Endothelial cell of umbilical vein (primary cell): ENCODE measurements around the gene MAP4K4. TPM values are rescaled to one million over a fixed set of nuclear protein-coding genes. Genes with fewer than 3 reads are reported as not detected.

Source experiments
- BruUV-seq: library from RNA; stranded (reverse); fragments of 400-500 nt; replicated peaks from 2 replicates; lab custom pipeline; 2021; lab: Mats Ljungman, UMichigan
- CTCF ChIA-PET: fragments of 300-600, 350-600 bp; sonication (Branson Sonifier 250); formaldehyde crosslinking; loops from one replicate; lab custom pipeline; 2021; ENCODE audit warnings: antibody characterized with exemption, inconsistent platforms; lab: Charles Lee
- POLR2A ChIA-PET: fragments of 300-600, 350-600 bp; sonication (Branson Sonifier 250); formaldehyde crosslinking; loops from one replicate; lab custom pipeline; 2021; ENCODE audit warnings: antibody characterized with exemption, inconsistent platforms; lab: Charles Lee
- DNase-seq: peaks from one replicate; pipeline ENCODE4 v3.0.0-alpha.2; 2011; ENCODE audit warnings: low read depth, low spot score
- FAIRE-seq: peaks from 2 replicates; lab custom pipeline; 2011; peaks lifted over from hg19 to GRCh38; lab: Jason Lieb, UNC
- H2AFZ ChIP-seq: 2 replicates; pipeline ENCODE4 v1.6.0; 2012; ENCODE audit warnings: low read depth, low read length, control low read depth, inconsistent platforms
- H3K27ac ChIP-seq: 2 replicates; pipeline ENCODE4 v1.5.1; 2011; ENCODE audit warnings: low read depth, mild to moderate bottlenecking, control low read depth, low read length, moderate library complexity; ENCODE audit not compliant: insufficient read depth
- H3K27me3 ChIP-seq, 2 experiments: 2 replicates each; pipeline versions ENCODE4 v1.6.0 to v1.6.1; 2011; ENCODE audit warnings: low read length in 2 of 2, mixed read lengths in 1 of 2; ENCODE audit not compliant: control insufficient read depth in 2 of 2, insufficient read depth in 2 of 2
- H3K36me3 ChIP-seq, 2 experiments: 2 replicates in 1 of 2; 3 replicates in 1 of 2; pipeline ENCODE4 v1.5.1; 2011; ENCODE audit warnings: low read length in 2 of 2, mild to moderate bottlenecking in 1 of 2, moderate library complexity in 1 of 2; ENCODE audit not compliant: control insufficient read depth in 2 of 2, insufficient read depth in 2 of 2; ENCODE audit errors: extremely low read depth in 1 of 2
- H3K4me1 ChIP-seq: 3 replicates; pipeline ENCODE4 v1.5.1; 2011; ENCODE audit warnings: mild to moderate bottlenecking, low read length; ENCODE audit not compliant: control insufficient read depth, insufficient read depth; ENCODE audit errors: extremely low read depth
- H3K4me2 ChIP-seq: 2 replicates; pipeline ENCODE4 v1.6.1; 2011; ENCODE audit warnings: low read length, control low read depth, mixed read lengths; ENCODE audit not compliant: insufficient read depth
- H3K4me3 ChIP-seq, 3 experiments: fragments of 200-600 bp in 1 of 3; sonication (generic), shearing (Covaris generic) in 1 of 3; replicated peaks in 1 of 3; 2 replicates each; pipeline ENCODE4 v1.5.1; 2011 to 2016; ENCODE audit warnings: control low read depth in 3 of 3, low read length in 3 of 3, mild to moderate bottlenecking in 2 of 3, inconsistent platforms in 1 of 3, low read depth in 1 of 3, moderate library complexity in 1 of 3; ENCODE audit not compliant: insufficient read depth in 1 of 3
- H3K79me2 ChIP-seq: 2 replicates; pipeline ENCODE4 v1.6.0; 2012; ENCODE audit warnings: low read length, inconsistent platforms; ENCODE audit not compliant: control insufficient read depth, insufficient read depth
- H3K9ac ChIP-seq: replicated peaks from 2 replicates; pipeline ENCODE3; 2011; ENCODE audit warnings: low read length, control low read depth; ENCODE audit not compliant: insufficient read depth; ENCODE audit errors: extremely low read depth
- H3K9me1 ChIP-seq: replicated peaks from 3 replicates; pipeline ENCODE4 v1.6.0; 2011; ENCODE audit warnings: mild to moderate bottlenecking, low read length; ENCODE audit not compliant: control insufficient read depth, insufficient read depth; ENCODE audit errors: extremely low read depth
- H3K9me3 ChIP-seq: replicated peaks from 2 replicates; pipeline ENCODE4 v1.5.1; 2012; ENCODE audit warnings: low read length, inconsistent platforms; ENCODE audit not compliant: control insufficient read depth, insufficient read depth
- H4K20me1 ChIP-seq: replicated peaks from 2 replicates; pipeline ENCODE3; 2011; ENCODE audit warnings: mild to moderate bottlenecking, low read length; ENCODE audit not compliant: control insufficient read depth, insufficient read depth; ENCODE audit errors: extremely low read depth
- EZH2 ChIP-seq: IDR thresholded peaks from 2 replicates; pipeline ENCODE4 v1.6.1; 2012; ENCODE audit warnings: borderline replicate concordance, low read depth, mild to moderate bottlenecking, moderate library complexity, low read length, inconsistent platforms; ENCODE audit not compliant: severe bottlenecking
- FOS ChIP-seq: IDR thresholded peaks from 2 replicates; pipeline ENCODE4 v1.6.1; 2011; ENCODE audit warnings: mild to moderate bottlenecking, low read length, moderate library complexity, borderline replicate concordance; ENCODE audit not compliant: insufficient read depth
- GATA2 ChIP-seq: IDR thresholded peaks from 2 replicates; pipeline ENCODE4 v1.7.0; 2011; ENCODE audit warnings: low read depth, mild to moderate bottlenecking, moderate library complexity, mixed read lengths, low read length; ENCODE audit not compliant: insufficient read length, insufficient read depth
- JUN ChIP-seq: IDR thresholded peaks from 2 replicates; pipeline ENCODE4 v1.6.1; 2011; ENCODE audit warnings: borderline replicate concordance, low read depth; ENCODE audit not compliant: insufficient read length, insufficient read depth
- MYC ChIP-seq: IDR thresholded peaks from one replicate; pipeline ENCODE4 v1.6.1; 2011; ENCODE audit warnings: mild to moderate bottlenecking, low read depth, low read length
- POLR2A ChIP-seq: IDR thresholded peaks from 2 replicates; pipeline ENCODE4 v1.6.1; 2012; ENCODE audit warnings: low read depth, mild to moderate bottlenecking, control low read depth, low read length
- POLR2AphosphoS5 ChIP-seq: IDR thresholded peaks from 2 replicates; pipeline ENCODE4 v1.6.1; 2012; ENCODE audit warnings: low read depth, mild to moderate bottlenecking, control low read depth, low read length, moderate library complexity; ENCODE audit not compliant: insufficient read depth
- dilution Hi-C: fragments of 300-500 bp; cut with MboI; formaldehyde crosslinking; loops from one replicate; pipeline ENCODE4 v1.15.0; 2019; ENCODE audit warnings: low sequenced_read_pairs; ENCODE audit not compliant: extremely low pct_ligation_motif_present
- intact Hi-C: fragments of 100-400 bp; cut with micrococcal nuclease; formaldehyde crosslinking; loops from one replicate; pipeline ENCODE4 v1.10.0; 2022
- polyA plus RNA-seq, 4 experiments: library from polyadenylated mRNA; depleted of rRNA in 3 of 4; stranded (reverse) in 3 of 4; unstranded in 1 of 4; fragments of >200 nt; gene quantifications; 2 replicates each; pipeline versions ENCODE4 v1.2.1 to v1.2.3, GENCODE V29; 2011 to 2012; ENCODE audit warnings: missing spikeins in 1 of 4
- total RNA-seq: library from RNA; stranded (reverse); gene quantifications from 2 replicates; pipeline ENCODE4 v1.2.3, GENCODE V29; 2021
- TF ChIP-seq, protein P1 (sequence below): IDR thresholded peaks from 2 replicates; pipeline ENCODE4 v1.6.1; 2011; ENCODE audit not compliant: insufficient read depth, insufficient read length
- TF ChIP-seq, protein P2 (sequence below), 2 donors: IDR thresholded peaks; 1 replicate in 1 of 2; 2 replicates in 1 of 2; pipeline ENCODE4 v1.5.1; 2011; ENCODE audit warnings: low read length in 2 of 2, mild to moderate bottlenecking in 2 of 2, moderate library complexity in 2 of 2, control low read depth in 1 of 2, inconsistent platforms in 1 of 2, low read depth in 1 of 2; ENCODE audit not compliant: insufficient read depth in 1 of 2; ENCODE audit errors: extremely low read depth in 1 of 2

MAP4K4 gene
- total and polyA plus RNA-seq, 2 donors (not counting 3 experiments of a cell fraction or from before 2014, with no cell fraction given) = 79.4 to 269 TPM

DNA sequence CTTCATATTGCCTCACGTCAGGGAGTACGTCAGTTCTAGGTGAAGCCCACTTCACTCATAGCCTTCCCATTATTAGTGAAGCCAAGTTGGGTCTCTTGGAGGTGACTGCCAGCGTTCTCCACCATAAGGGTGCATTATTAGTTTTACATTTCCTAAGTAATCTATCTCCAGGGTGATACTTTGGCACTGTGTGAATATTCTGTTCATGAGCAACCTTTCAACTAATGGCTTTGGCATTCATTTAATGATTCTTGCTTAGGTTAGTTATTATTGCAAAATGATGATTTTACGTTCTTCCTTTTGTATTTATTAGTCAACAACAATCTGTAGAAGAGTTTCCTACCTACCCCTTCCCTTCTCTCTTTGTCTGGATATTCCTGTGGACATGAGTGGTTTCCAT is 97.5 kb downstream of the MAP4K4 start:
- H3K27ac ChIP-seq = no peak overlapping the region
- H3K9ac ChIP-seq = no peak overlapping the region
- ChIA-PET POLR2A (no interaction called here), CTCF (no interaction called here)
- peaks cover 99% of the 10 kb centered on the region for H3K79me2 ChIP-seq
- peaks cover 14% of the 10 kb centered on the region for H4K20me1 ChIP-seq
- H3K4me3 ChIP-seq = no peak overlapping the region
- no peaks in the 10 kb centered on the region for H3K9me3 ChIP-seq
- FAIRE-seq = no peak
- peaks cover 0 to 5% of the 10 kb centered on the region in 2 experiments for H3K36me3 ChIP-seq
- H2AFZ ChIP-seq = no peak overlapping the region
- H3K9me1 ChIP-seq = no peaks in the 10 kb centered on the region
- dilution Hi-C loops = no loop called here
- H3K27me3 ChIP-seq = no peaks in the 10 kb centered on the region
- no TSS peak for BruUV-seq
- no peak for DNase-seq
- H3K4me2 ChIP-seq = no peak overlapping the region
- peaks cover 11% of the 10 kb centered on the region for H3K4me1 ChIP-seq
- TF ChIP-seq MYC (no peak), EZH2 (no peak), JUN (no peak), GATA2 (no peak), POLR2A (no peak), FOS (no peak), POLR2AphosphoS5 (no peak)
- TF ChIP-seq, protein P1, sequence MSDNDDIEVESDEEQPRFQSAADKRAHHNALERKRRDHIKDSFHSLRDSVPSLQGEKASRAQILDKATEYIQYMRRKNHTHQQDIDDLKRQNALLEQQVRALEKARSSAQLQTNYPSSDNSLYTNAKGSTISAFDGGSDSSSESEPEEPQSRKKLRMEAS = no peak
- TF ChIP-seq, protein P2, sequence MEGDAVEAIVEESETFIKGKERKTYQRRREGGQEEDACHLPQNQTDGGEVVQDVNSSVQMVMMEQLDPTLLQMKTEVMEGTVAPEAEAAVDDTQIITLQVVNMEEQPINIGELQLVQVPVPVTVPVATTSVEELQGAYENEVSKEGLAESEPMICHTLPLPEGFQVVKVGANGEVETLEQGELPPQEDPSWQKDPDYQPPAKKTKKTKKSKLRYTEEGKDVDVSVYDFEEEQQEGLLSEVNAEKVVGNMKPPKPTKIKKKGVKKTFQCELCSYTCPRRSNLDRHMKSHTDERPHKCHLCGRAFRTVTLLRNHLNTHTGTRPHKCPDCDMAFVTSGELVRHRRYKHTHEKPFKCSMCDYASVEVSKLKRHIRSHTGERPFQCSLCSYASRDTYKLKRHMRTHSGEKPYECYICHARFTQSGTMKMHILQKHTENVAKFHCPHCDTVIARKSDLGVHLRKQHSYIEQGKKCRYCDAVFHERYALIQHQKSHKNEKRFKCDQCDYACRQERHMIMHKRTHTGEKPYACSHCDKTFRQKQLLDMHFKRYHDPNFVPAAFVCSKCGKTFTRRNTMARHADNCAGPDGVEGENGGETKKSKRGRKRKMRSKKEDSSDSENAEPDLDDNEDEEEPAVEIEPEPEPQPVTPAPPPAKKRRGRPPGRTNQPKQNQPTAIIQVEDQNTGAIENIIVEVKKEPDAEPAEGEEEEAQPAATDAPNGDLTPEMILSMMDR (IDR thresholded peaks at IDR 0.05; ENCODE audit: extremely low read depth in 1 of 2, insufficient read depth in 1 of 2, low read depth in 1 of 2, low read length in 2 of 2) = no peak
- intact Hi-C loops = no loop called here
